Measurements from ENCODE around the gene CA12.

Gene CA12

DNA sequence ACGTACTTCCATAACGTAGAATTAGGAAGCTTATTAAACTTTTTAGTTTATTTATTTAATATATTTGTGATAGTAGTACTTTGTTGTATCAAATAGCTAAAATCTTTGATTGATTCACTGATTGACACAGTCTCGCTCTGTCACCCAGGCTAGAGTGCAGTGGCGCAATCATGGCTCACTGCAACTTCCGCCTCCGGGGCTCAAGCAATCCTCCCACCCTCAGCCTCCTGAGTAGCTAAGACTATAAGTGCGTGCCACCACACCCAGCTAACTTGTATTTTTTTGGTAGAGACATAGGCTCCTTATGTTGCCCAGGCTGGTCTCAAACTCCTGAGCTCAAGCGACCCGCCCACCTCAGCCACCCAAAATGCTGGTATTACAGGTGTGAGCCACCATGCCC is 98.5 kb downstream of the CA12 start:
- Histone ChIP-seq H2BK120ac (ENCODE audit: low read depth, low read length) (no peak overlapping the region), H2AFZ (ENCODE audit: low read depth, low read length) (no peak overlapping the region), H2BK12ac (ENCODE audit: low read length in 2 of 2) (no peak overlapping the region), H3K4me3 (ENCODE audit: insufficient read depth in 1 of 2, low read depth in 1 of 2, low read length in 2 of 2) (no peak overlapping the region), H3K23ac (ENCODE audit: low read length in 2 of 2) (no peak overlapping the region), H2BK5ac (ENCODE audit: low read depth, low read length, poor library complexity, severe bottlenecking) (no peak overlapping the region), H2AK5ac (ENCODE audit: low read length, severe bottlenecking) (no peak overlapping the region), H3K79me1 (replicated peaks; ENCODE audit: low read length, poor library complexity, severe bottlenecking) (peaks cover 5% of the 10 kb centered on the region), H3K4ac (ENCODE audit: low read depth in 1 of 2, low read length in 2 of 2) (no peak overlapping the region), H3K4me1 (ENCODE audit: control insufficient read depth, insufficient read depth, low read depth, low read length) (peaks cover 2% of the 10 kb centered on the region), H3K27ac (ENCODE audit: low read length, poor library complexity, severe bottlenecking) (no peak overlapping the region), H4K8ac (ENCODE audit: low read length) (no peak overlapping the region), H3K18ac (ENCODE audit: low read depth in 1 of 2, low read length in 2 of 2) (no peak overlapping the region), H3K9me3 (ENCODE audit: control insufficient read depth, low read length) (no peaks in the 10 kb centered on the region), H3K4me2 (ENCODE audit: low read length, poor library complexity, severe bottlenecking) (no peak overlapping the region), H3K14ac (ENCODE audit: low read length in 2 of 2) (no peak overlapping the region), H3K9ac (ENCODE audit: low read length) (no peak overlapping the region), H3K27me3 (ENCODE audit: control insufficient read depth in 1 of 2, insufficient read depth in 1 of 2, low read length in 2 of 2) (no peaks in the 10 kb centered on the region), H3K36me3 (ENCODE audit: control insufficient read depth in 1 of 2, insufficient read depth in 2 of 2, low read depth in 1 of 2, low read length in 2 of 2) (peaks cover 10 to 84% of the 10 kb centered on the region in 2 experiments), H2BK15ac (ENCODE audit: low read depth, poor library complexity, severe bottlenecking) (no peak overlapping the region), H4K91ac (ENCODE audit: low read length) (no peak overlapping the region)
- no peak for DNase-seq
- 97% methylated on average over 5 of the region's 9 CpGs for WGBS

DNA sequence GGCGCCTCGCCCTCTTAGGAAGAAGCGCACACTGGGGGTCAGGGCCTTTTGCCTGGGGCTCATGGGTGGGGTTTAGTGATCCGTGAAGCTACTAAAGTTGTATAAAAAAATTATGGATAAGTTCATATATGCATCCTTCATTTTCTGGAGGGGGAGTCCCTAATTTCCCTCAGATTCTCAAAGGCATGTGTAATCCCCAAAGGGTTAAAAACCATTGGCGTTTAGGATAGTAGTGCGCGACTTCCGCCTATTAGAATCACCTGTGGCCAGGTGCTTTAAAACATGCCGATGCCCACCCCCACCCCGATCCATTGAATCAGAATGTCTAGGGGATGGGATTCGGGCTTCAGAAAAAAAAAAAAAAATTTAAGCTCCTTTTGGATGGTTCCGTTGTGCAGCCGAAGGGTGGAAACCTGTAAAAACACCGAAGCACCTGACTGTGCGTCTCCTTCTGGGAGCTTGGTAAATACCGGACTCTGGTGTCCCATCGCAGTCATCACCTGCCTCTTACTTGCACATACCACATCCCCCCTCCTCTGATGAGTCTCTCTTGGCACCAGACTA is 103.7 kb downstream of the CA12 start:
- Histone ChIP-seq H3K4ac (ENCODE audit: low read depth in 1 of 2, low read length in 2 of 2) (peak overlapping the region; percentile 81 to 85), H3K36me3 (ENCODE audit: control insufficient read depth in 1 of 2, insufficient read depth in 2 of 2, low read depth in 1 of 2, low read length in 2 of 2) (peaks cover 2 to 37% of the 10 kb centered on the region in 2 experiments), H3K9ac (ENCODE audit: low read length) (peak overlapping the region; percentile 96), H3K14ac (ENCODE audit: low read length in 2 of 2) (peak overlapping the region in 1 of 2 experiments; percentile 97), H3K18ac (ENCODE audit: low read depth in 1 of 2, low read length in 2 of 2) (peak overlapping the region; percentile 88 to 96), H4K8ac (ENCODE audit: low read length) (peak overlapping the region; percentile 96), H3K79me1 (replicated peaks; ENCODE audit: low read length, poor library complexity, severe bottlenecking) (peaks cover 7% of the 10 kb centered on the region), H3K4me2 (ENCODE audit: low read length, poor library complexity, severe bottlenecking) (peak overlapping the region; percentile 77), H2BK5ac (ENCODE audit: low read depth, low read length, poor library complexity, severe bottlenecking) (no peak overlapping the region), H4K91ac (ENCODE audit: low read length) (peak overlapping the region; percentile 92), H2BK120ac (ENCODE audit: low read depth, low read length) (peak overlapping the region; percentile 82), H3K4me1 (ENCODE audit: control insufficient read depth, insufficient read depth, low read depth, low read length) (peaks cover 2% of the 10 kb centered on the region), H2BK15ac (ENCODE audit: low read depth, poor library complexity, severe bottlenecking) (peak overlapping the region; percentile 99), H3K27ac (ENCODE audit: low read length, poor library complexity, severe bottlenecking) (no peak overlapping the region), H3K9me3 (ENCODE audit: control insufficient read depth, low read length) (no peaks in the 10 kb centered on the region), H3K23ac (ENCODE audit: low read length in 2 of 2) (peak overlapping the region in 1 of 2 experiments; percentile 23), H2AFZ (ENCODE audit: low read depth, low read length) (no peak overlapping the region), H3K4me3 (ENCODE audit: insufficient read depth in 1 of 2, low read depth in 1 of 2, low read length in 2 of 2) (peak overlapping the region; percentile 87 to 95), H2BK12ac (ENCODE audit: low read length in 2 of 2) (peak overlapping the region in 1 of 2 experiments; percentile 29), H3K27me3 (ENCODE audit: control insufficient read depth in 1 of 2, insufficient read depth in 1 of 2, low read length in 2 of 2) (no peaks in the 10 kb centered on the region), H2AK5ac (ENCODE audit: low read length, severe bottlenecking) (peak overlapping the region; percentile 6)
- DNase-seq: no peak
- 29% methylated on average over 14 of the region's 17 CpGs for WGBS

DNA sequence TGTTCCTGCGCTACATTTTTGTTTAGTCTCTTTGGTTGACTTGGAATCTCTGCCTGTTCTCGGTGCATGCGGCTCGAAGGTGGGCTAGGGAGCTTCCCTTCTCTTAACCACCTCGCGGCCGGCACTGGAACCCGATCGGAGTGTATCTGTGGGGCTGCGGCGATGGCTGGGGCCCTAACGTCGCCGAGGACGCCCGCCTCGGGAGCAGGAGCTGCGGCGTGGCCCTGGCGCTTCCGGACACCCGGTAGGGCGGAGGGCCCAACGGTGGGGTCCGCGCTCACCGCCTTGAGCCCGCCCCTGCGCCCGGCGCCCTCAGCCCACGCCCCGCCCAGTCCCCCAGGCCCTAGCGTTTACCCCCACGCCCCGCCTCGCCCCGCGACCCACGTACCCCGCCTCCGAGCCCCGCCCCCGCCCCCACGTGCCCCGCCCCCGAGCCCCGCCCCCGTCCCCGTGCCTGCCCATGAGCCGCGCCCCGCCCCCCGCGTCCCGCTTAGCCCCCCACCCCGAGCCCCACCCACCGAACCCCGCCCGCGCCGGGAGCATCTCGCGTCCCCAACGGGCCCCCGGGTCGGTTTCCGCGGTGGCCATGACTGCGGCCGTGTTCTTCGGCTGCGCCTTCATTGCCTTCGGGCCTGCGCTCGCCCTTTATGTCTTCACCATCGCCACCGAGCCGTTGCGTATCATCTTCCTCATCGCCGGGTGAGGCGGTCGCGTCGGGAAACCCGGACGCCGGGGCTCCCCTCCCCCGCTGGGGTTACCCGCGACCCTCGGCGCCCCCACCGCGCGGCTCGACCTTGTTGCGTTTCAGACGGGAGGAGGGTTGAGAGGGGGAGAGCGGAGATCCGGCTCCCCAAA is 104.4 kb downstream of the CA12 start, which contains the start of gene APH1B:
Gene APH1B (plus strand): TSS at position 568 of the 855 bp plus-strand sequence. CDS start 19 bp downstream, at position 587.
- peak within 1 kb of the TSS in 1 of 2 experiments; percentile 29 for H2BK12ac ChIP-seq (ENCODE audit: low read length in 2 of 2)
- peak; percentile 66 for DNase-seq
- peak within 1 kb of the TSS; percentile 82 for H2BK120ac ChIP-seq (ENCODE audit: low read depth, low read length)
- H4K8ac ChIP-seq (ENCODE audit: low read length): peak within 1 kb of the TSS; percentile 96
- H4K91ac ChIP-seq (ENCODE audit: low read length): peak within 1 kb of the TSS; percentile 92
- H3K4ac ChIP-seq (ENCODE audit: low read depth in 1 of 2, low read length in 2 of 2): peak within 1 kb of the TSS; percentile 81 to 85
- peak within 1 kb of the TSS; percentile 88 to 96 for H3K18ac ChIP-seq (ENCODE audit: low read depth in 1 of 2, low read length in 2 of 2)
- peak within 1 kb of the TSS; percentile 96 for H3K9ac ChIP-seq (ENCODE audit: low read length)
- H3K36me3 ChIP-seq (ENCODE audit: control insufficient read depth in 1 of 2, insufficient read depth in 2 of 2, low read depth in 1 of 2, low read length in 2 of 2): peaks cover 2 to 31% of the 10 kb centered on the region in 2 experiments
- H3K4me3 ChIP-seq (ENCODE audit: insufficient read depth in 1 of 2, low read depth in 1 of 2, low read length in 2 of 2): peak within 1 kb of the TSS; percentile 87 to 95
- H3K79me1 ChIP-seq (replicated peaks; ENCODE audit: low read length, poor library complexity, severe bottlenecking): peaks cover 7% of the 10 kb centered on the region
- peak within 1 kb of the TSS; percentile 25 for H3K27ac ChIP-seq (ENCODE audit: low read length, poor library complexity, severe bottlenecking)
- H3K9me3 ChIP-seq (ENCODE audit: control insufficient read depth, low read length): no peaks in the 10 kb centered on the region
- H3K23ac ChIP-seq (ENCODE audit: low read length in 2 of 2): peak within 1 kb of the TSS in 1 of 2 experiments; percentile 77
- peak within 1 kb of the TSS; percentile 77 for H3K4me2 ChIP-seq (ENCODE audit: low read length, poor library complexity, severe bottlenecking)
- no peak within 1 kb of the TSS for H2BK5ac ChIP-seq (ENCODE audit: low read depth, low read length, poor library complexity, severe bottlenecking)
- no peaks in the 10 kb centered on the region for H3K27me3 ChIP-seq (ENCODE audit: control insufficient read depth in 1 of 2, insufficient read depth in 1 of 2, low read length in 2 of 2)
- H2AFZ ChIP-seq (ENCODE audit: low read depth, low read length): peak within 1 kb of the TSS; percentile 89
- under 1% methylated on average over 47 of the region's 102 CpGs for WGBS
- H2BK15ac ChIP-seq (ENCODE audit: low read depth, poor library complexity, severe bottlenecking): peak within 1 kb of the TSS; percentile 99
- H2AK5ac ChIP-seq (ENCODE audit: low read length, severe bottlenecking): peak within 1 kb of the TSS; percentile 51
- peaks cover 2% of the 10 kb centered on the region for H3K4me1 ChIP-seq (ENCODE audit: control insufficient read depth, insufficient read depth, low read depth, low read length)
- H3K14ac ChIP-seq (ENCODE audit: low read length in 2 of 2): peak within 1 kb of the TSS in 1 of 2 experiments; percentile 97

All from mesenchymal stem cell (in vitro differentiated cells and primary cell).